ENCODE results near the gene RUFY3. TPM values are rescaled to one million over a fixed set of nuclear protein-coding genes. Genes with fewer than 3 reads are reported as not detected.

RUFY3 gene
- total and polyA plus RNA-seq, 2 of the 13 experiments (the other 11 are each of a cell fraction or from before 2014, with no cell fraction given), result 17.9 to 25.3 TPM

- WGBS (ENCODE audit: low lambda C conversion rate), result 2% methylated on average over 36 of the region's 70 CpGs
- ChIA-PET CTCF (ENCODE audit: low intra/inter-chr PET ratio, low total read pairs) (interaction anchor here (1.1 to 1.6 kb wide), 2 partner anchors 16 to 36 kb away, joined by 3 to 8 read pairs; no protein-coding TSS in a partner anchor), POLR2A (interaction anchor here (0.8 to 6.8 kb wide), 2 partner anchors 11 to 16 kb away, joined by 3 to 75 read pairs; no protein-coding TSS in a partner anchor)
- intact Hi-C loops (cut with micrococcal nuclease; ENCODE audit: unreplicated experiment), result loop anchor here (1.0 to 10.0 kb wide), 5 partner anchors 16 to 217 kb away; partner anchors contain the start of gene MOB1B
- FAIRE-seq (peak; percentile 99), ATAC-seq (peak; percentile 95), DNase-seq (ENCODE audit: low spot score) (peak; percentile 98)
- Histone ChIP-seq H3K27ac (ENCODE audit: extremely low read length, insufficient read depth, low read length) (peak within 1 kb of the TSS; percentile 86), H4K20me1 (ENCODE audit: insufficient read depth, low read length) (no peaks in the 10 kb centered on the region), H3K36me3 (replicated peaks in 1 of 2; ENCODE audit: control insufficient read depth in 1 of 2, insufficient read depth in 2 of 2, low read length in 2 of 2) (no peaks in the 10 kb centered on the region), H3K4me3 (replicated peaks in 1 of 3; ENCODE audit: insufficient read depth in 1 of 3, low read depth in 2 of 3, low read length in 3 of 3) (peak within 1 kb of the TSS; percentile 83 to 94 (median 86)), H3K9me3 (ENCODE audit: low read length) (no peaks in the 10 kb centered on the region), H3K4me2 (ENCODE audit: low read depth, low read length) (peak within 1 kb of the TSS; percentile 82), H3K79me2 (ENCODE audit: insufficient read depth, low read length) (peaks cover 29% of the 10 kb centered on the region), H2AFZ (ENCODE audit: low read length) (peak within 1 kb of the TSS; percentile 61), H3K27me3 (ENCODE audit: control insufficient read depth in 1 of 2, insufficient read depth in 2 of 2, low read length in 2 of 2) (no peaks in the 10 kb centered on the region; a peak in 1 of 5 replicates), H3K9ac (ENCODE audit: insufficient read depth, low read depth, low read length) (peak within 1 kb of the TSS; percentile 83), H3K4me1 (ENCODE audit: insufficient read depth, low read length) (peaks cover 25% of the 10 kb centered on the region)
- in situ Hi-C loops (cut with HindIII; ENCODE audit: extremely low pct_ligation_motif_present, low pct_unique_long_range_greater_than_20kb), result no loop called here
- TSS peak; percentile 99 for BruUV-seq (replicated peaks)
- TF ChIP-seq U2AF2 (IDR thresholded peaks at IDR 0.05; ENCODE audit: low read depth, low read length) (peak; percentile 21; the same call in 1 of the 2 replicates), ZNF318 (CRISPR knock-in tag; IDR thresholded peaks at IDR 0.05) (no peak), HOXA3 (CRISPR knock-in tag; IDR thresholded peaks at IDR 0.05) (peak; percentile 92; the same call in 1 of the 2 replicates), ATF7-NPFF (CRISPR knock-in tag; IDR thresholded peaks at IDR 0.05; ENCODE audit: low read depth) (no peak), CENPBD1 (CRISPR knock-in tag; IDR thresholded peaks at IDR 0.05; ENCODE audit: borderline replicate concordance, low read depth) (no peak), ZNF512B (CRISPR knock-in tag; IDR thresholded peaks at IDR 0.05; ENCODE audit: borderline replicate concordance) (peak; percentile 96; the same call in 1 of the 2 replicates)
- TF ChIP-seq, protein P1, sequence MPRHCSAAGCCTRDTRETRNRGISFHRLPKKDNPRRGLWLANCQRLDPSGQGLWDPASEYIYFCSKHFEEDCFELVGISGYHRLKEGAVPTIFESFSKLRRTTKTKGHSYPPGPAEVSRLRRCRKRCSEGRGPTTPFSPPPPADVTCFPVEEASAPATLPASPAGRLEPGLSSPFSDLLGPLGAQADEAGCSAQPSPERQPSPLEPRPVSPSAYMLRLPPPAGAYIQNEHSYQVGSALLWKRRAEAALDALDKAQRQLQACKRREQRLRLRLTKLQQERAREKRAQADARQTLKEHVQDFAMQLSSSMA (CRISPR knock-in tag; IDR thresholded peaks at IDR 0.05), result peak; percentile 94
Measured at GRCh38 chr4:70687821-70688794, 33.7 kb upstream of the RUFY3 start, which contains the start of gene UTP3. Gene UTP3, plus strand, starts transcription at chr4:70688532. Its CDS starts 146 bp downstream, at chr4:70688678.
